ENCODE data around the gene NDST4.

The NDST4 gene

GRCh38 chr4:114866901-114867670, 246.3 kb downstream of the NDST4 start:
- no peak for TF ChIP-seq SPI1 (IDR thresholded peaks at IDR 0.05; ENCODE audit: borderline replicate concordance, low read depth)
- TF ChIP-seq REST (IDR thresholded peaks at IDR 0.05; ENCODE audit: insufficient replicate concordance, low read depth), result no peak
- no peak for TF ChIP-seq GABPA (IDR thresholded peaks at IDR 0.05; ENCODE audit: low read depth)
- no peak for TF ChIP-seq CTCF (IDR thresholded peaks at IDR 0.05; ENCODE audit: insufficient read depth, low read length)
- TF ChIP-seq POLR2AphosphoS5 (IDR thresholded peaks at IDR 0.05; ENCODE audit: low read depth), result no peak
- H3K4me3 ChIP-seq (replicated peaks; ENCODE audit: insufficient read depth, low read length), result no peak overlapping the region
- H3K27ac ChIP-seq (replicated peaks), result no peak overlapping the region
- H3K27me3 ChIP-seq (ENCODE audit: insufficient read depth, poor library complexity, severe bottlenecking), result no peaks in the 10 kb centered on the region
- DNase-seq (ENCODE audit: low read depth in 1 of 2, low spot score in 1 of 2), result no peak

GRCh38 chr4:114864060-114864459, 249.4 kb downstream of the NDST4 start:
- DNase-seq (ENCODE audit: low read depth in 1 of 2, low spot score in 1 of 2), result no peak
- Histone ChIP-seq H3K27me3 (ENCODE audit: insufficient read depth, poor library complexity, severe bottlenecking) (no peaks in the 10 kb centered on the region), H3K4me3 (replicated peaks; ENCODE audit: insufficient read depth, low read length) (no peak overlapping the region), H3K27ac (replicated peaks) (no peak overlapping the region)
- TF ChIP-seq REST (IDR thresholded peaks at IDR 0.05; ENCODE audit: insufficient replicate concordance, low read depth) (no peak), GABPA (IDR thresholded peaks at IDR 0.05; ENCODE audit: low read depth) (no peak)

GRCh38 chr4:114860786-114861185, 252.6 kb downstream of the NDST4 start:
- Histone ChIP-seq H3K4me3 (replicated peaks; ENCODE audit: insufficient read depth, low read length) (no peak overlapping the region), H3K27me3 (ENCODE audit: insufficient read depth, poor library complexity, severe bottlenecking) (no peaks in the 10 kb centered on the region), H3K27ac (replicated peaks) (no peak overlapping the region)
- no peak for TF ChIP-seq SPI1 (IDR thresholded peaks at IDR 0.05; ENCODE audit: borderline replicate concordance, low read depth)
- no peak for TF ChIP-seq POLR2AphosphoS5 (IDR thresholded peaks at IDR 0.05; ENCODE audit: low read depth)
- TF ChIP-seq REST (IDR thresholded peaks at IDR 0.05; ENCODE audit: insufficient replicate concordance, low read depth), result no peak
- no peak for TF ChIP-seq GABPA (IDR thresholded peaks at IDR 0.05; ENCODE audit: low read depth)
- no peak for TF ChIP-seq CTCF (IDR thresholded peaks at IDR 0.05; ENCODE audit: insufficient read depth, low read length)
- no peak for DNase-seq (ENCODE audit: low read depth in 1 of 2, low spot score in 1 of 2)
